ENCODE results near the gene PCDH1.

PCDH1 gene

DNA sequence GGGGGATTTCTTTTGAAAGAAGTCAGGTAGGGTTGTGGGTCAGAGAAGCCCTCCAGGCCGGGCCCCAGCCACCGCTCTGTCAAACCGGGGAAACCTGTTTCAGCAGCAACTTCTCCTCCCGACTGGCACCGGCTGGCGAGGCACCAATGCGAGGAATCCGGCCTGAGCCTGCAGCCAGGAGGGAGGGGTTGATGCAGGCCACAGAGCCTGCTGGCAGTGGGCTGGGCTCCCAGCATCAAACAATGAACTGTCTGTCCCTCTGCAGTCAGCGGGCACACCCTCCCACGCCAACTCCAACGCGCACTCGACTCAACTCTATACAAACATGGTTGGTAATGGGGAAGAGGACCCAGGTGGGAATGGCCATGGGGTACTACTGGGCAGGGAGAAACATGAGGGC lies 12.1 kb downstream of the PCDH1 start:
- TF ChIP-seq, protein P1, sequence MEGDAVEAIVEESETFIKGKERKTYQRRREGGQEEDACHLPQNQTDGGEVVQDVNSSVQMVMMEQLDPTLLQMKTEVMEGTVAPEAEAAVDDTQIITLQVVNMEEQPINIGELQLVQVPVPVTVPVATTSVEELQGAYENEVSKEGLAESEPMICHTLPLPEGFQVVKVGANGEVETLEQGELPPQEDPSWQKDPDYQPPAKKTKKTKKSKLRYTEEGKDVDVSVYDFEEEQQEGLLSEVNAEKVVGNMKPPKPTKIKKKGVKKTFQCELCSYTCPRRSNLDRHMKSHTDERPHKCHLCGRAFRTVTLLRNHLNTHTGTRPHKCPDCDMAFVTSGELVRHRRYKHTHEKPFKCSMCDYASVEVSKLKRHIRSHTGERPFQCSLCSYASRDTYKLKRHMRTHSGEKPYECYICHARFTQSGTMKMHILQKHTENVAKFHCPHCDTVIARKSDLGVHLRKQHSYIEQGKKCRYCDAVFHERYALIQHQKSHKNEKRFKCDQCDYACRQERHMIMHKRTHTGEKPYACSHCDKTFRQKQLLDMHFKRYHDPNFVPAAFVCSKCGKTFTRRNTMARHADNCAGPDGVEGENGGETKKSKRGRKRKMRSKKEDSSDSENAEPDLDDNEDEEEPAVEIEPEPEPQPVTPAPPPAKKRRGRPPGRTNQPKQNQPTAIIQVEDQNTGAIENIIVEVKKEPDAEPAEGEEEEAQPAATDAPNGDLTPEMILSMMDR (IDR thresholded peaks at IDR 0.05), result no peak
- TF ChIP-seq ZFX (IDR thresholded peaks at IDR 0.05; ENCODE audit: borderline replicate concordance), result no peak
- H3K27ac ChIP-seq, result peak overlapping the region; percentile 79

- H3K27ac ChIP-seq, result peak overlapping the region; percentile 79
- no peak for TF ChIP-seq ZFX (IDR thresholded peaks at IDR 0.05; ENCODE audit: borderline replicate concordance)
- TF ChIP-seq, protein P1 (IDR thresholded peaks at IDR 0.05), result no peak
Observed at GRCh38 chr5:141865406-141865805, 12.8 kb downstream of the PCDH1 start.

DNA sequence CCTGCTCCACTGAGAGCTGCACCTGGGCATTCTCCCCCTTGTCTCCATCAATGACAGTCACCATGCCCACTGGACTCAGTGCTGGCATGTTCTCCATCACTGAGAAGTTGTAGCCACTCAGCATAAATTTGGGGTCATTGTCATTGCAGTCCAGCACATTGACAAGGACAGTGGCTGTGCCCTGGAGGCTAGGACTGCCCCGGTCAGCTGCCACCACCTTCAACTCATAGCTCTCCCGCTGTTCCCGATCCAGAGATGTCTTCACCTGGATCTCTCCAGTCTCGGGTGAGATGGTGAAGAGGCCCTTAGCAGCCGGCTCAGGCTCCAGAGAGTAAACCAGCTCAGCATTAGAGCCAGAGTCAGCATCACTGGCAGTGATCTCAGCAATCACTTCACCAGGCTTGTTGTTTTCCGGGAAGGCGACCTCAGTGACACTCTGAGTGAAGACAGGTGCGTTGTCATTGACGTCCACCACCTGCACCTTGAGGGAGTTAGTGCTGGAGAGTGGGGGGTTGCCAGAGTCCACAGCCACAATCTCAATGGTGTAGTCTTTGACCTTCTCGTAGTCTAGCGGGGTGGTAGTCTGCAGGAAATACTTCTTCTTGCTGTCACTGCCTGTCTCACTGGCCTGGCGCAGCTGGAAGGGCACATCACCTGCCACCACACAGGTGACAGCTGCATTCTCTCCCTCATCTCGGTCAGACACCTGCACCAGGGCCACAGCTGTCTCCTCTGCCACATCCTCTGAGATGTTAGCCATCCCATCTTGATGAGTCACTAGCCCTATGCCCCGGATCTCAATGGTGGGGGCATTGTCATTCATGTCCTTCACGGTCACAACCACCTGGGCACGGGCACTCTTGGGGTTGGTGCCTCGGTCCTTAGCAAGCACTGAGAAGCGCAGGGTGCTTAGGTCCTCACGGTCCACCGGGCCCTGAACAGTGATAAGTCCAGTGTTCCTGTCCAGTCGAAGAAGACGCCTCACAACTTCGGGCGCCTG lies 13.5 kb downstream of the PCDH1 start:
- TF ChIP-seq, protein P1 (IDR thresholded peaks at IDR 0.05), result no peak
- TF ChIP-seq ZFX (IDR thresholded peaks at IDR 0.05; ENCODE audit: borderline replicate concordance), result no peak
- peak overlapping the region; percentile 79 for H3K27ac ChIP-seq

- TF ChIP-seq ZFX (IDR thresholded peaks at IDR 0.05; ENCODE audit: borderline replicate concordance), result no peak
- TF ChIP-seq, protein P1 (IDR thresholded peaks at IDR 0.05), result no peak
- H3K27ac ChIP-seq, result no peak overlapping the region
Observed at GRCh38 chr5:141863569-141864178, 14.5 kb downstream of the PCDH1 start.

- no peak for TF ChIP-seq ZFX (IDR thresholded peaks at IDR 0.05; ENCODE audit: borderline replicate concordance)
- TF ChIP-seq, protein P1 (IDR thresholded peaks at IDR 0.05), result no peak
Observed at GRCh38 chr5:141862936-141863543, 15.2 kb downstream of the PCDH1 start.

DNA sequence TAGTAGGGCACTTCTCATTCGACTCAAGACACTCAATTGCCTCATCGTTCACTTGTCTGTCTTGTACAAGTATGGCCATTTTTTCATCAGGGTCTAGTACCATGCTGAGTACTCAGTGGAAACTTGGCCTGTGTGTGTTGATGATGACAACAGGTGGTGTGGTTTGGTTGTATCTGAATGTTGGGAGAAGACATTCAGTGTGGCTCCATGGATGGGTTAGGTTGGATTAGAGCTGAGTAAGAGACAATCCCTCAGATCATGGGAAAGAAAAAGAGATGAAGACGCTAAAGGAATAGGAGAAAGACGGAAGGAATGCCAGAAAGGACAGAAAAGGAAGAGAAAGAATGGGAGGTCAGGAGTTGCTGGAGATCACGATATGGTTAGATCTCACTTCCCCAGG lies 17.0 kb downstream of the PCDH1 start:
- no peak for TF ChIP-seq ZFX (IDR thresholded peaks at IDR 0.05; ENCODE audit: borderline replicate concordance)
- TF ChIP-seq, protein P1 (IDR thresholded peaks at IDR 0.05), result no peak

More at GRCh38 chr5:141862936-141863543, 15.2 kb downstream of the PCDH1 start:
- no peak overlapping the region for H3K27ac ChIP-seq

More for the DNA sequence above, 17.0 kb downstream of the PCDH1 start:
- H3K27ac ChIP-seq, result no peak overlapping the region

Data from 22Rv1 (cell line).